ENCODE data around the gene KLHL1. TPM values are rescaled to one million over a fixed set of nuclear protein-coding genes. Genes with fewer than 3 reads are reported as not detected.

KLHL1 gene
- total RNA-seq, 1 donor from 2014 or later = not detected

- FAIRE-seq (no peak), DNase-seq (ENCODE audit: low read depth) (no peak)
- Histone ChIP-seq H3K36me3 (ENCODE audit: insufficient read depth, low read length) (no peaks in the 10 kb centered on the region), H3K9me3 (ENCODE audit: insufficient read depth, low read depth, low read length) (no peaks in the 10 kb centered on the region), H2AFZ (ENCODE audit: low read depth, low read length) (peak overlapping the region; percentile 71), H3K4me2 (ENCODE audit: low read length) (peak overlapping the region; percentile 76), H3K27me3 (ENCODE audit: insufficient read depth, low read length) (peaks cover 9% of the 10 kb centered on the region), H4K20me1 (ENCODE audit: insufficient read depth, low read length) (no peaks in the 10 kb centered on the region), H3K9ac (ENCODE audit: low read length) (no peak overlapping the region), H3K27ac (ENCODE audit: low read depth, low read length) (no peak overlapping the region), H3K4me3 (ENCODE audit: insufficient read depth, low read depth, low read length) (no peak overlapping the region), H3K79me2 (ENCODE audit: insufficient read depth, low read length) (no peaks in the 10 kb centered on the region), H3K4me1 (ENCODE audit: insufficient read depth, low read length) (peaks cover 3% of the 10 kb centered on the region)
- Mint-ChIP-seq H3K27ac (ENCODE audit: unreplicated experiment) (no peak overlapping the region), H3K4me1 (ENCODE audit: low read depth, unreplicated experiment) (peaks cover 1% of the 10 kb centered on the region), H3K36me3 (ENCODE audit: low read depth, unreplicated experiment) (no peaks in the 10 kb centered on the region), H3K27me3 (ENCODE audit: low read depth, unreplicated experiment) (peaks cover 28% of the 10 kb centered on the region), H3K9me3 (ENCODE audit: unreplicated experiment) (no peaks in the 10 kb centered on the region), H3K4me3 (ENCODE audit: unreplicated experiment) (peak overlapping the region; percentile 81)
- TF ChIP-seq CTCF (IDR thresholded peaks at IDR 0.05; ENCODE audit: insufficient read depth, low read depth, low read length) = no peak
Measured at GRCh38 chr13:70107125-70107497, 1.1 kb downstream of the KLHL1 start.

DNA sequence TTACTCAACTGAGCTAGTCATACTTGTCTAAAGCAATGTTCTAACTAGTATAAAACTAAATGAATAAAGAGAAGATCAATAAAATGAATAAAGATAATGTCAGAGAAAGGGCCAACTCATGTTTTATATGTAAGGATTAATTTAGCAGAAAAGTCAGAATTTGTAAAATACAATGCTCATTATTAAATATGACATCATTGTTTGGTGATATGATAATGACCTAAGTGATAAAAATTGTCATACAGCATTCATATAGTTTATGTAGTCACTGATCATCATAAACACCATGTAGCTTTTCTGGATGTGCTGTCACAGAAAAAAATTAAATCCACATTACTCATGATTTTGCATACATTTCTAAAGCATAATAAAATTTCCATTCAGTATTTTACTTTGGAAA lies 3.8 kb downstream of the KLHL1 start:
- peaks cover 28% of the 10 kb centered on the region for H3K27me3 Mint-ChIP-seq (ENCODE audit: low read depth, unreplicated experiment)
- no peaks in the 10 kb centered on the region for H3K36me3 Mint-ChIP-seq (ENCODE audit: low read depth, unreplicated experiment)
- FAIRE-seq = no peak
- Histone ChIP-seq H3K27ac (ENCODE audit: low read depth, low read length) (no peak overlapping the region), H2AFZ (ENCODE audit: low read depth, low read length) (no peak overlapping the region), H3K9ac (ENCODE audit: low read length) (no peak overlapping the region), H3K4me2 (ENCODE audit: low read length) (no peak overlapping the region), H3K27me3 (ENCODE audit: insufficient read depth, low read length) (peaks cover 9% of the 10 kb centered on the region), H3K36me3 (ENCODE audit: insufficient read depth, low read length) (no peaks in the 10 kb centered on the region), H3K4me3 (ENCODE audit: insufficient read depth, low read depth, low read length) (no peak overlapping the region), H4K20me1 (ENCODE audit: insufficient read depth, low read length) (no peaks in the 10 kb centered on the region), H3K79me2 (ENCODE audit: insufficient read depth, low read length) (no peaks in the 10 kb centered on the region), H3K9me3 (ENCODE audit: insufficient read depth, low read depth, low read length) (no peaks in the 10 kb centered on the region), H3K4me1 (ENCODE audit: insufficient read depth, low read length) (peaks cover 3% of the 10 kb centered on the region)
- TF ChIP-seq EZH2 (IDR thresholded peaks at IDR 0.05; ENCODE audit: insufficient read depth, low read length) (no peak), CTCF (IDR thresholded peaks at IDR 0.05; ENCODE audit: insufficient read depth, low read depth, low read length) (no peak)
- H3K9me3 Mint-ChIP-seq (ENCODE audit: unreplicated experiment) = no peaks in the 10 kb centered on the region
- DNase-seq (ENCODE audit: low read depth) = no peak
- no peak overlapping the region for H3K27ac Mint-ChIP-seq (ENCODE audit: unreplicated experiment)
- peaks cover 1% of the 10 kb centered on the region for H3K4me1 Mint-ChIP-seq (ENCODE audit: low read depth, unreplicated experiment)
- no peak overlapping the region for H3K4me3 Mint-ChIP-seq (ENCODE audit: unreplicated experiment)

GRCh38 chr13:70098669-70099068 lies 9.6 kb downstream of the KLHL1 start:
- Histone ChIP-seq H2AFZ (ENCODE audit: low read depth, low read length) (no peak overlapping the region), H3K36me3 (ENCODE audit: insufficient read depth, low read length) (no peaks in the 10 kb centered on the region), H3K9ac (ENCODE audit: low read length) (no peak overlapping the region), H3K4me1 (ENCODE audit: insufficient read depth, low read length) (no peaks in the 10 kb centered on the region), H3K27me3 (ENCODE audit: insufficient read depth, low read length) (no peaks in the 10 kb centered on the region), H3K27ac (ENCODE audit: low read depth, low read length) (no peak overlapping the region), H3K4me2 (ENCODE audit: low read length) (no peak overlapping the region), H3K4me3 (ENCODE audit: insufficient read depth, low read depth, low read length) (no peak overlapping the region), H3K9me3 (ENCODE audit: insufficient read depth, low read depth, low read length) (no peaks in the 10 kb centered on the region), H3K79me2 (ENCODE audit: insufficient read depth, low read length) (no peaks in the 10 kb centered on the region), H4K20me1 (ENCODE audit: insufficient read depth, low read length) (no peaks in the 10 kb centered on the region)
- H3K4me1 Mint-ChIP-seq (ENCODE audit: low read depth, unreplicated experiment) = no peaks in the 10 kb centered on the region
- TF ChIP-seq EZH2 (IDR thresholded peaks at IDR 0.05; ENCODE audit: insufficient read depth, low read length) (no peak), CTCF (IDR thresholded peaks at IDR 0.05; ENCODE audit: insufficient read depth, low read depth, low read length) (no peak)
- no peak overlapping the region for H3K27ac Mint-ChIP-seq (ENCODE audit: unreplicated experiment)
- no peak for DNase-seq (ENCODE audit: low read depth)
- H3K36me3 Mint-ChIP-seq (ENCODE audit: low read depth, unreplicated experiment) = no peaks in the 10 kb centered on the region
- FAIRE-seq = no peak
- H3K27me3 Mint-ChIP-seq (ENCODE audit: low read depth, unreplicated experiment) = no peaks in the 10 kb centered on the region
- H3K4me3 Mint-ChIP-seq (ENCODE audit: unreplicated experiment) = no peak overlapping the region
- H3K9me3 Mint-ChIP-seq (ENCODE audit: unreplicated experiment) = no peaks in the 10 kb centered on the region
